T-helper 22 cell (primary cell): Measurements from ENCODE around the gene NSUN2.

Source experiments
- DNase-seq: peaks from one replicate; pipeline ENCODE4 v3.0.0-alpha.2; 2020; ENCODE audit warnings: low read depth

The NSUN2 gene

GRCh38 chr5:6556089-6556801 lies 76.6 kb downstream of the NSUN2 start:
- no peak for DNase-seq

- no peak for DNase-seq
Observed at GRCh38 chr5:6554812-6555211, 78.0 kb downstream of the NSUN2 start.

GRCh38 chr5:6553972-6554371 lies 78.9 kb downstream of the NSUN2 start:
- no peak for DNase-seq

GRCh38 chr5:6552612-6553011 lies 80.2 kb downstream of the NSUN2 start:
- no peak for DNase-seq

GRCh38 chr5:6551955-6552313 lies 80.9 kb downstream of the NSUN2 start:
- no peak for DNase-seq

GRCh38 chr5:6551287-6551954 lies 81.4 kb downstream of the NSUN2 start:
- no peak for DNase-seq

GRCh38 chr5:6550628-6551027 lies 82.2 kb downstream of the NSUN2 start:
- DNase-seq, result no peak
